ENCODE data around the gene CCDC127.

GRCh38 chr5:164244-164643, 53.7 kb downstream of the CCDC127 start:
- TF ChIP-seq EZH2 (IDR thresholded peaks at IDR 0.05; ENCODE audit: low read depth) (no peak), CTCF (conservative IDR thresholded peaks at IDR 0.05) (no peak)

Data from PC-9 (cell line).